ENCODE data around the gene CLCNKB. TPM values are rescaled to one million over a fixed set of nuclear protein-coding genes. Genes with fewer than 3 reads are reported as not detected.

Gene CLCNKB
- polyA plus RNA-seq, 2 donors: 0.06 TPM; not detected in 1

Other genes with a start within 250 kb of the CLCNKB start
- gene UQCRHL, start 236.1 kb upstream of the CLCNKB start, polyA plus RNA-seq: 1 to 10 TPM; 1.9 to 2.0 TPM
- 10 to 100 TPM; 14.4 to 15.3 TPM for gene SPEN, start 196.1 kb upstream of the CLCNKB start, polyA plus RNA-seq
- gene ZBTB17, start 67.7 kb upstream of the CLCNKB start, polyA plus RNA-seq: 10 to 100 TPM; 27.8 to 41.7 TPM
- gene SRARP, start 39.5 kb upstream of the CLCNKB start, polyA plus RNA-seq: not detected
- gene HSPB7, start 25.7 kb upstream of the CLCNKB start, polyA plus RNA-seq: 10 to 100 TPM in 1 of 2 donors, 1 to 10 TPM in 1; 6.6 to 21.7 TPM
- gene CLCNKA, start 21.7 kb upstream of the CLCNKB start, polyA plus RNA-seq: under 1 TPM; 0.04 to 0.06 TPM
- under 1 TPM; 0.38 to 0.45 TPM for gene FAM131C, start 29.9 kb downstream of the CLCNKB start, polyA plus RNA-seq
- 100 to 1,000 TPM; 111 to 133 TPM for gene EPHA2, start 112.3 kb downstream of the CLCNKB start, polyA plus RNA-seq
- gene ARHGEF19, start 168.9 kb downstream of the CLCNKB start, polyA plus RNA-seq: 10 to 100 TPM; 20.1 to 31.1 TPM
- 1 to 10 TPM; 3.2 to 4.1 TPM for gene CPLANE2, start 193.4 kb downstream of the CLCNKB start, polyA plus RNA-seq

Data from esophagus (tissue), 2 donors.